Uterus (tissue), 2 donors: ENCODE data around the gene FKBP10.

Experiments
- CTCF ChIP-seq, 4 experiments: fragments of 200-600 bp in 2 of 4; fragments of 450-650 bp in 2 of 4; sonication (generic) in 2 of 4; IDR thresholded peaks; one replicate each; pipeline ENCODE4 v1.5.1; 2016 to 2019; ENCODE audit warnings: antibody characterized with exemption in 4 of 4, mild to moderate bottlenecking in 2 of 4, moderate library complexity in 1 of 4
- POLR2A ChIP-seq, 2 donors: fragments of 450-650 bp; IDR thresholded peaks; one replicate each; pipeline ENCODE4 v1.6.1; 2016; ENCODE audit warnings: antibody characterized with exemption in 2 of 2, mild to moderate bottlenecking in 1 of 2, moderate library complexity in 1 of 2

- no peak for TF ChIP-seq CTCF (IDR thresholded peaks at IDR 0.05)
- no peak for TF ChIP-seq POLR2A (IDR thresholded peaks at IDR 0.05)
Observed at GRCh38 chr17:41871789-41872188, 59.0 kb downstream of the FKBP10 start.
